HUDEP-2 (cell line): Measurements from ENCODE around the gene PGAM2.
A peak's percentile ranks its signal among the peaks of the same experiment; 100 is the strongest.

ENCODE experiments used
- DNase-seq, 76 experiments: peaks; one replicate each; lab custom pipeline; 2025; ENCODE audit not compliant: unreplicated experiment in 76 of 76; lab: John Stamatoyannopoulos, UW

PGAM2 gene

DNA sequence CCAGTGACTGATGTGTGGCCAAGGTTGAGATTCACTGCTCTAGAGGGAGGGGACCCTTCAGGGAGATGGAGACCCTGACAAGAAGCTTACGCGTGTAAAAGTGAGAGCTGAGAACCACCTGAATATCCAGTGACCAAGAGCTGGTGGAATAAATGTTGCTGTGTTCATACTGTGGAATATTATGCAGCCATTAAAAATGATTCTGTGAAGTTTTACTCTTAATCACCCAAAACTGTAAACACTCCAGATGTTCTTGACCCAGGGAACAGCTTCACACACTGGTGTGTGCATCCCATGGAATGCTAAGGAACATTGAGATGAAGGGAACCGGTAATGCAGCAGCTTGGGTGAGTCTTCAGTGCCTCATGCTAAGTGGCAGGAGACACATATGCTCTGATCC, 21.3 kb upstream of the PGAM2 start:
- no peak for DNase-seq

DNA sequence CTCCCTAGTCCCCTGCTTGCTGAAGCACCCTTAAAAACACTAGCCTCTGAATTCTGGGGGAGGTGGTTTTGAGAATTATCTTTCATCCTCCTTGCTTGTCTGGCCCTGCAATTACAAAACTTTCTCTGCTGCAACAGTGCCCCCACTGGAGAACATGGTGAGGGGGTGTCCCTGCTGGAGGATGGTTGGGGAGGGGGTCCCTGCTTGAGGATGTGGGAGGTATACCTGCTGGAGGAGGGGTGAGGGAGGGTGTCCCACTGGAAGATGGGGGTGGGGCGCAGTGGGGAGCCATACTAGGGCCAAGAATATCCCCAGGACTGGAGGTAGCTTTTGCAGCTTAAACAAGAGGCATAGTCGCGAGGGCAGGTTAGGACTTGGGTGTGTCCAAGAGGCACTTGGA, 20.2 kb upstream of the PGAM2 start:
- DNase-seq: no peak

DNA sequence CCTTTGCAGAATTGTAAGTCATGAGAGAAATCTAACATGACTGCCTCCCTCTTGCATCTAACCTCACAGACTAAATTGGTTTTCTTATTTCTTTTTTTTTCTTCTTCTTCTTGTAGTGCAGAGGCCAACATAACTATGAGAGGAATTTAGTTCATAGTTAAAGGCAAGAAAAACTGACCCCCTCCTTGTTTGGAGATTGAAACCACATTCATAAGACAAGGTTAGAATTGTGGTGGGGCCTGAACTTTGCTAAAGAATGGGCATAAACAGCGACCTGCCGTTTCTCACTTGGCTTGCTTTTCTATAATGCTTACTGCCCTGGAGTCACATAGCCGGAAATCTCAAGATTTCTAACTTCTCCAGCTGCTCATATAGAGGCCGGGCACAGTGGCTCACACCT, 19.3 kb upstream of the PGAM2 start:
- no peak for DNase-seq

GRCh38 chr7:44083796-44084195, 18.4 kb upstream of the PGAM2 start:
- no peak for DNase-seq

- peak in 75 of 76 experiments; percentile 56 to 99 (median 97) for DNase-seq
These were observed 17.3 kb upstream of the PGAM2 start for GRCh38 chr7:44082541-44083207.

GRCh38 chr7:44081266-44081748, 15.9 kb upstream of the PGAM2 start:
- DNase-seq: peak in 72 of 76 experiments; percentile 17 to 88 (median 65)

DNA sequence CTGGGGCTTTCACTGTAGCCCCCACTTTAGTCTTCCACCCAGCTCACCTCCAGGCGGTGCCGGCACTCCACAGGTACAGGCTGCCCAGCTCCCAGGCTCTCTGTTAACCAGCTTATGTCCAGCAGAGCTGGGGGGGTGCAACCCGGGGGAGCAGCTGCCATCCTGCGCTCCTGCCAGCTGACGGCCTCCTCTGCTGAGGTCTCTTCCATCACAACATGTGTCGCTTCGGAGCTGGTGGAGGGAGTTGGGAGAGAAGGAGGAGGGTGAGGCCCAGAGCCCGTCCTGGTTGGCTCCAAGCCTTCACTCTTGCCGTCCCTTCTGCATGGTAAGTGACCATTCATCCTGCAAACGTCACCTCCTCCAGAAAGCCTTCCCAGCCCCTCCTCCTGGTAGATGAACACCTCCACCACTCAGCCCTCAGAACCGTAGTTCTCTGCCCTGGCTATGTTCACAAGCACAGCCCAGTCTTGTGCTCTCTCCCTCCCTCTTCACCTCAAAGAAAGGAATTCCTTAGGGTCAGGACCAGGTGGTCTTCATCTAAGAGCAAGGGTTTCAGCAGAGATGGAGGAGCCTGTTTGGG, 15.4 kb upstream of the PGAM2 start:
- peak in 1 of 76 experiments; percentile 45 for DNase-seq

DNA sequence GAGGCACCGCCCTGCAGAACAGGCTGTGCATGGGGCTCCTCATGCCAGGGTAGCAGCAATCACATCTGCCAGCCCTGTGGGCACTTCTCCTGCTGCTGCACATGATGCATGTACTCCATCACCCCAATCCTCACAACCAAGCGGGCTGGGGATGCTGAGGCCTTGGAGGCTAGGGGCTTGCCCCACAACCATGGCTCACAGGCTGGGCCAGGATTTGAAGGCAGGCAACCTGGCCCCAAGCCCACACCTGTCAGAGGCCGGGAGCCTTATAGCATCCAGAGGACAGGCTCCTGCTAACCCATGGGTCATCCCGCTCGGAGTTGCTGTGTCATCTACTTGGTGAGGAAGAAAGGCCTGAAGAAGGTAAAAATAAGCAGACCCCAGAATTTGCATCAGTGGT, 14.8 kb upstream of the PGAM2 start:
- DNase-seq: no peak

- no peak for DNase-seq
These were observed 14.1 kb upstream of the PGAM2 start for GRCh38 chr7:44079331-44080021.

DNA sequence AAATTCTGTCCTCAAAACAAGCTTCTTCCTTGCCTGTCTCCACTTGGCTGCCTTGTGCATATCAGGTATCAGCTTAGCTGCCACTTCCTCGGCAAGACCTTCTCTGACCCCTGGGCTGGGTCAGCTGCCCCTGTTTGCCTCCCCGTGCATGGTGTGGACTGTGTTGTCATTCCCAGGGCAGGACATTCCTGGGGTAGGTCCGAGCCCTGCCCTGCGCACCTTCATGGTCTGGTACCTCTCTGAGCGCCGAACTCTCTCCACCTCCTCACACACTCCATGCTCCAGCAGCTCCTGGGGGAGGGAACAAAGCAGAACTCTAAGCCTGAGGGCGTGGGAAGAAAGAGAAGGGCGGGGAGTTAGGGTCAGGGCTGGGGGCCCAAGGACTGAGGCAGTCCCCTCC, 13.2 kb upstream of the PGAM2 start:
- no peak for DNase-seq

- no peak for DNase-seq
These were observed 12.3 kb upstream of the PGAM2 start for GRCh38 chr7:44077681-44078091.

- no peak for DNase-seq
These were observed 11.7 kb upstream of the PGAM2 start for GRCh38 chr7:44077061-44077460.

- DNase-seq: no peak
These were observed 10.9 kb upstream of the PGAM2 start for GRCh38 chr7:44076101-44076895.

- no peak for DNase-seq
These were observed 10.1 kb upstream of the PGAM2 start for GRCh38 chr7:44075296-44076075.

DNA sequence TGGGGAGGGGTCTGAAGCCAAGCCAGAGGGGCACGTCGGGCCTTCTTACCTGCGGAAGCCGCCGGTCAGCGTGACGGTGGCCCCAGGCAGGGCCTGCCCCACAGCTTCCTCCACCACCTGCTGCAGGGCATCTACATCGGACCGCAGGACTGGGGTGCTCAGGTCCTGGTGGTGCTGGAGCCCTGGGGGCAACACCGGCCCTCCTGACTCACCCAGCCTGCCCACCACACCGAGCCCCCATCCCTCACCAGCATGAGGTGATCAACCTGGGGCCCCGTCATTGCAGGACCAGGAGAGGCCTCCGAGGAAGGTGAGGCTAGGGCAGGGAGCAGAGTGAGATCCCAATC, 9.0 kb upstream of the PGAM2 start:
- no peak for DNase-seq

DNA sequence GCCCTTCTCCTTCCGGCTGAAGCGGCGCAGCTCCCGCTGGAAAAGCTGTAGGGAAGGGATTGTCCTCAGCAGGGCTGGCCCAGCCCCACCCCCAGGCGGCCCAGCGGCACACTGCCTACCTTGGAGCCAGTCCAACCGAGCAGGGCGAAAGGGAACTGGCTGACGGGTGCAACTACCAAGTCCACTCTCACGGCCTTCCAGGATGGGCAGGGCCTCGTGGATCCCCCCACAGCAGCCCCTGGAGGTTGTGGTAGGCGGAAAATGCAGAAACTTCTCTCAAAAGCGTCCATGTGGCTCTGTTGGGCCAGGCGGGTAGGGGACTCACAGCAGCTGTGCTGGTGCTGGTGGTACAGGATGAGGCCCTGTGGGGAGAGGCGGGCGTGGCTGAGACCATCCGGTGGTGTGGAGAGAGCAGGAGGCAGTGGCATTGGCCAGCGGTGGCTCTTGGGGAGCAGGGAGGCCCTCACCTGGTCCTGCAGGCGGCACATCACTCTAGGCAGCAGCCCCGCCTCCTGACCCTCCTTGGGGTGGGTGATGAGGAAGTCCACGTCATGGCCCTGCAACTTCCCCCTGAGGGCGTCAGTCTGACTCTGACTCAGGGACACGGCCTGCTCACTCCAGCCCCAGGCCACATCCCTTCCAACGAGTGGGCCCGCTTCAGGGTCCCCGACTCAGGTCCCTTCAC, 8.4 kb upstream of the PGAM2 start:
- no peak for DNase-seq

DNA sequence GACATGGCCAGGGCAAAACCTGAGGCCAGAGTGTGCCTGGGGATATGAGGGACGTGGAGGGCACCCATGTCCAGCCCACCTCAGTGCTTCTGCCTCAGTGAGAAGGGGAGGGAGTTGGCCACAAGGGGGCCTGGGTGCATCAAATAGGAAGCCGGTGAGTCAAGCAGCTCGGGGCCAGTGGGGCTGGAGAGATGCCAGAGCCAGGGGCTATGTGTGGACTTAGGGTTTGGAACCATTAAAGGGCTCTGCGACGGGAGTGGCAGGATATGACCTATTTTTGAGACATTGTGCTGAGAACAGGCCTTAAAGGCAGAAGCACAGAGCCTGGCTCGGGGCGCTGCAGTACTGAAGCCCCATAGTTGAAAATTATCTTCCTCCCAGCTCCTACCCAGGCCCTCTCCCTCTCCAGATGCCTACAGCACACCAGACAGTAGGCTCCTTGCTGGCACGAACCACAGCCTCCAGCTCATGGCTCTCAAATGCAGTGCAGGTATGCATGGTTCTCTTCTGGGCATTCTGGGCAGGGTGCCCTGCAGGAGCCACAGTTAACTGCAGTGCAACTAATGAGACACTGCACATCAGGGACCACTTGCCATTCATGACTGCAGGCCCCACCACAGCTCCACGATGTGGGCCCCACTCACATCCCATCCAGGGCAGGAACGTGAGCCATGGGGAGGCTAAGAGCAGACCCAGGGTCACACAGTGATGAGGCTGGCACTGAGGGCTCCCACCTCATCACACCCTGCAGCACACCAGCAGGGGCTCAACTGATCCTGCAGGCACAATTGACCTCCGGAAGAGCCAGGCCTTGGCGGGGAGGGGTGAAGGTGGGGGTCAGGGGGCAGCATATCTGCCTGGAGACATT, 7.2 kb upstream of the PGAM2 start:
- DNase-seq: peak in 50 of 76 experiments; percentile 3 to 63 (median 29)

GRCh38 chr7:44071726-44072363, 6.5 kb upstream of the PGAM2 start:
- DNase-seq: no peak
